Lower leg skin (tissue), 3 donors: Measurements from ENCODE around the gene EN2.

ENCODE experiments used
- CTCF ChIP-seq, 3 donors: fragments of 450-650 bp; IDR thresholded peaks; one replicate each; pipeline ENCODE4 v1.5.1; 2016; ENCODE audit warnings: antibody characterized with exemption in 3 of 3, mild to moderate bottlenecking in 3 of 3, moderate library complexity in 2 of 3
- POLR2A ChIP-seq, 2 donors: fragments of 450-650 bp; IDR thresholded peaks; one replicate each; pipeline ENCODE4 v1.6.1; 2016 to 2017; ENCODE audit warnings: antibody characterized with exemption in 2 of 2, mild to moderate bottlenecking in 1 of 2, moderate library complexity in 1 of 2

GRCh38 chr7:155493744-155494538 lies 36.0 kb downstream of the EN2 start:
- TF ChIP-seq CTCF (IDR thresholded peaks at IDR 0.05), result no peak
- TF ChIP-seq POLR2A (IDR thresholded peaks at IDR 0.05), result no peak
